AG08395 (cell line): ENCODE measurements around the gene SLC35E1.

ENCODE experiments used
- DNase-seq: peaks from one replicate; pipeline ENCODE4 v3.0.0; 2012; ENCODE audit warnings: mixed read lengths, low spot score

Gene SLC35E1

DNA sequence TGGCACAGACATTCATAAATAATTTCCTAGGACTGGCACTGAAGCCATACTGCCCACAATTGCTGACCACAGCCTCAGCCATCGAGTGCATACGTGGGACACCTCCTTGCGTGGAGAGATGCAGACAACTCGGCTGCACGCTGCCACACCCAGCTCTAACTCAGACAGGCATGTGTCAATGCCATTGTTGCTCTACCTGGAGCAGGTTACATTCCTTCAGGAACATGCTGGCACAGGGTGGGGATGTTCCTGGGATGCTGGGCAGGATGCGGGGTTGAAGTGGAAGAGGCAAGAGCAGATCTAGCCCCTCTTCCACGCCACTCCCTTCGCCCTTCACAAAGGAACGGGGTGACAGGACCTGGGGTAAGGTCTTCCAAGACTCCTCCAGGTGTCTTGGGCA is 24.2 kb upstream of the SLC35E1 start:
- DNase-seq, result no peak

DNA sequence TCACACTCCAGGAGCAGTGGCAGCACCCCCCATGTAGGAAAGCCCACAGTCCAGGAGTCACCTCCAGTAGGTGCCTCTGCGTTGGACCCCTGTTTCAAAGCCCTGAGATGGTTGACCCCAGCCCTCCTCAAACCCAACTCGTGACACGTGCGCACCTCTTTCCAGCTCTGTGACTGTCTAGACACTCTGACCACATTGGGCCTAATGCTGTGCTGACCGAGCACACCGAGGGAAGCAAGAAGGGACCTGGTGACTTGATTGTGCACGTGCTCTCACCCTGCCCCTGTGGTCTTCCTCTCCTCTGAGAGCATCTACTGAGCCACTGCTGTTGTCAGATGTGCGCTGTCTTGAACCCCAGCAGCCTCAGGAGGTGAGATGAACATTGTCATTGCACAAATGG is 22.9 kb upstream of the SLC35E1 start:
- no peak for DNase-seq

DNA sequence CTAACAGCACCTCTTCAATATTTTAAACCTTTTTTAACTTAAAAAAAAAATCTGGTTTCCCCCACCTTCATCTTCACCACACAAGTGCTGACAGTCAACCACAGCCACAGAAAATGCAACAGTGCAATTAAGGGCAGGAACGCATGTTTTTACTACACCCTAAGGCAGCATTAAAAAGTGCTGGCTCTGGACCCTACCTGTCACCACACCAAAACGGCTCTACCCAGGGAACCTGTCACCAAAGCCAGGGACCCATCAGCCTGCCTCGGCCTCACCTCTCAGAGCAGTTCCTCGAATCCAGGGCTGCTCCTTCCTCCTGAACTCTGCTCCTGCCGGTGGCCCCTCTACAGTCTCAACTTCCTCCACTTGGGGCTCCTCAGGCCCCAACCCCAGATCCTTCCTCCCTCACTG is 22.5 kb upstream of the SLC35E1 start:
- DNase-seq, result no peak

DNA sequence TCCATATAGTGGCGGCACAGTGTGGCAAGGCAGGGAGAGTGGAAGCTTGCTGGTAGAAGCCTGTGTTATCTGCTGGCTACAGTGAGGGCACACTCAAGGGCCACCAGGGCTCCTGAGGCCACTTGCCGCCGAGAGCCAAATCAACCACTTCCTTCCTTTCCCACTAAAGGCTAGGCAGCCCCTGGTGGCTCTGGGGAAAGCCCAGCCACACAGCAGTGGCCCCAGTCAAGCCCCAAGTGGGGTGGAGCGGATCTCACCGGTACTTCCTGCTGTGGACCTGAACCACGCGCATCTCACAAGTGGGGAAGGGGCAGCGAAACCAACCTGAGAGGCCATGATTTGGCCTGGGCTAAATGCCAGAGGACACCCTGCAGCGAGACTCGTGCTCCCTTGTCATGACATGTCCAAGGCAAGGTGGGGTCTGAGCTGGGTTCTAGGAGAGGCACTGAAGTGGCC is 21.9 kb upstream of the SLC35E1 start:
- no peak for DNase-seq

DNA sequence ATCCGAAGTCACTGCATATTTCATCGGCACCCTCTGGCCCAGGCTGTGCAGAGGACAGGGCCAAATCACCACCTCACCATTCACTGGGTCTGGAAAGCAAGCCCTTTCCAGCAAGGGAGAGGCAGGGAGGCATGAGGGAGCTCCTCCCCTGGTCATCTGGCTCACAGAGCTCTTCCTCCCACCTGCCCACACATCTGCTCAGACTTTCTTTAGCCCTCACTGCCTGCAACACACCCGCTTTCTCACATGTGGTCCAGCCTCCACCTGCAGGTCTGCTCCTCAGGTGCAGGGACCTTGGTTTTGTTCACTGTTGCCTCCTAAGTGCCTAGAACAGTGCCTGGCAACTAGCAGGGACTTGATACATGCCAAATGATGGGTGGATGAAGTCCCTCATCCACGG is 21.0 kb upstream of the SLC35E1 start:
- DNase-seq, result no peak

DNA sequence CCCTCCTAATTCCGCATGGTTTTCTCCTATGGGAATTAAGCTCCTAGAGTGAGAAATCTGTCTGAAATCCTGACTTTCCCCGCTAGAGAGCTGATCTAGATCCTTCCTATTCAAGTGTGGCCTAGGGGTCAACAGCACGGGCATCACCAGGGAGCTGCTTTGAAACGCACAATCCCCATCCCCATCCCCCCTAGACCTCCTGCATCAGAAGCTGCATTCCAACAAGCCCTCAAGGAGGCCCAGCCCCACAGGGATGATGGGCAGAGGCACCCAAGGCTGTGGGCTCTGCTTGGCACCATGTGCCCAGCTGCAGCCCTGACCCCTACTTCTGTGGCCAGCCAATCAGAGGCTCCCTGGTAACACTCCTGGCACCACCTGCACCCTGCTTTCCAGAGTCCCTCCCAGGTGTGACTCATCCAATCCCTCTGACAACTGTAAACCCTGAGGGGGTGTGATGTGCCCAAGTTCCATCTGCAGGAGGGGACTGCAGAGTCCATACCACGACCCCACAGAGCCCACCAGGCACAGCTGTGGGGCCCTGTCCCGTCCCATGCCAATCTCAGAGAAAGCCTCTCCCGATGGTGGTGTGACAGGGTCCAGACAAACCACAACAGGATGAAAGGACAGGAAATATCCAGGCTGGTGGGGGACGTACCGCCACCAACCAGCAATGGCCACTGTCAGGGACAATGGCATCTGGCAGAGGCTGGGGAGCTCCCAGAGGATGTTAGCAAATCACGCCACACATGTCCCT is 19.8 kb upstream of the SLC35E1 start:
- no peak for DNase-seq

DNA sequence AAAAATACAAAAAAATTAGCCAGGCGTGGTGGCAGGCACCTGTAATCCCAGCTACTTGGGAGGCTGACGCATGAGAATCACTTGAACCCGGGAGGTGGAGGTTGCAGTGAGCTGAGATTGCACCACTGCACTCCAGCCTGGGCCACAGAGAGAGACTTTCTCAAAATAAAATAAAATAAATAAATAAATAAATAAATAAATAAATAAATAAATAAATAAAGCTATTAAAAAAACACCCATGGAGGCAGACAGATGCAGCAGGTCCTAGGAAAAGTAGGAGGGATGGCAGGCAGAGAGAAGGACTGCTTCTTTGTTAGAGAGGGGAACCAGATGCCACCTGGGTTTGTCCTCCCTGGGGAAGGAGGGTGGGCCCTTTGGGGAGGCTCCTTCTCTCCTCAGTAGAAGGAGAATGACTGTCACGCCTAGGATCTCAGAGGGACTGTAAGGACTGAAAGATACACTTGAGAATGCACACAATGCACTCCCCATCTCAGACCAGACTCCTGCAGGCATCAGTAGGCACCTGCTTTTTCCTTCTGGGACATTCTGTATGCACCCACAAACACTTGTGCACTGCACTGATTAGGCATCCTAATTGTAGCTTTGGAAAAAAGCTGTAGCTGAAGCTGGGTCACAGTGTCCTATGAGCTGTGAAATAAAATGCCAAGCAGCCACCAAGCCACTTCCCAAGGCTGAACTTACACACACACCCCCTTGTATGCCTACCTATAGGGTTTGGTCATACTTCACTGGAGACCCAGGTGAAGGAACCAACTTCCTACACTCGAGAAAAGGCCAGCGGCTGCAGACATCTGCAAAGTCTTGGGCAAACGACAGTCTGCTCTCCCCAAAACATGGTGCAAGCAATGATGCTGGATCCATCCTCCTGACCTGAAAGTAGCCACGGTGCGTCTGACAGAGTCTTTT is 18.9 kb upstream of the SLC35E1 start:
- no peak for DNase-seq

DNA sequence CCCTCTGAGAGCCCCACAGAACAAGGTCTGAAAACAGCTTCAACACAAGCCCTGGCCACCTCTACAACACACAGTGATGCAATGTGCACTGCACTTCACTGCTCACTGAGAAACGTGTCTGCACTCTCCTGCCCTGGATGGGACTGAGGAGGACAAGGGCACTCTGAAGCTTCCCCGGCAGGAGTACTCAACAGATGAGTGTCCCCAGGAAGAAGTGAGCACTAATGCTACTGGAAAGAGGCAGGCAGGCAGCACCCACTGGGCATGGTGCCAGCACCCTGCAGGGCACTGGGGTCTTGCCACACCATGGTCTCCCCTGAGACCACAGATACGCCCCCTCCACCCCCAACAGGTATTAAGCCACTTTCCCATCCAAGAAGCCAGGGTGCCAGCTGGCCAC is 17.7 kb upstream of the SLC35E1 start:
- no peak for DNase-seq

DNA sequence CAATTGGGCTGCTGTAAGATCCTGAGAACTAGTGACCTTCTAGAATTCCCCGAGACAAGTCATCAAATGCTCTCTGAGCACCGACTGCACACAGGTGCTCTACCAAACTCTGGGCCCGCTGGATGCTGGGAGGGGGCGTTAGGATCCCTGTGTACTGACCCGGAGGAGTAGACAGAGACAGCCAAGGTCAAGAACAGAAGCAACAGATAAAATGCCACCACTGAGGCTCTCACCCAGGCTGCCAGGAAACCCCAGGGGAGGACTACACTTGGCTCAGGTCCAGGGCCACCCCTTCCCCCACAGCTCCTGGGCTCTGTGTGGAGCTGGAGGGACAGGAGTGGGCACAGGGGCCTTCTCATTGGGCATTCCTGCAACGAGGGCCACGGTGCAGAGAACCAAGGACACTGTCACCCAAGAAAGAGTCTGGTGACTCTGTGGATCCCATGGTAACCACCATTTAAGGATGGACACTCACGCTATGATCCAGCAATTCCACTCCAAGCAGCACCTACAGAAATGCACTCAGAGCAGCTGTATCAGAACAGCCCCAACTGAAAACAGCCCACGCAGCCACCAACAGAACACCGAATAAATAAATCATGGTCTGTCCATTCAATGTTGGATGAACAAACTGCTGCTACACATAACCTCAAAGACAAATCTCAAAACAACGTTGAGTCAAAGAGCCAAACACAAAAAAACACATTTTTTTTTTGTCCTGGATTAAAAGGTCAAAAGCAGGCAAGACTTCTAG is 16.8 kb upstream of the SLC35E1 start:
- no peak for DNase-seq

DNA sequence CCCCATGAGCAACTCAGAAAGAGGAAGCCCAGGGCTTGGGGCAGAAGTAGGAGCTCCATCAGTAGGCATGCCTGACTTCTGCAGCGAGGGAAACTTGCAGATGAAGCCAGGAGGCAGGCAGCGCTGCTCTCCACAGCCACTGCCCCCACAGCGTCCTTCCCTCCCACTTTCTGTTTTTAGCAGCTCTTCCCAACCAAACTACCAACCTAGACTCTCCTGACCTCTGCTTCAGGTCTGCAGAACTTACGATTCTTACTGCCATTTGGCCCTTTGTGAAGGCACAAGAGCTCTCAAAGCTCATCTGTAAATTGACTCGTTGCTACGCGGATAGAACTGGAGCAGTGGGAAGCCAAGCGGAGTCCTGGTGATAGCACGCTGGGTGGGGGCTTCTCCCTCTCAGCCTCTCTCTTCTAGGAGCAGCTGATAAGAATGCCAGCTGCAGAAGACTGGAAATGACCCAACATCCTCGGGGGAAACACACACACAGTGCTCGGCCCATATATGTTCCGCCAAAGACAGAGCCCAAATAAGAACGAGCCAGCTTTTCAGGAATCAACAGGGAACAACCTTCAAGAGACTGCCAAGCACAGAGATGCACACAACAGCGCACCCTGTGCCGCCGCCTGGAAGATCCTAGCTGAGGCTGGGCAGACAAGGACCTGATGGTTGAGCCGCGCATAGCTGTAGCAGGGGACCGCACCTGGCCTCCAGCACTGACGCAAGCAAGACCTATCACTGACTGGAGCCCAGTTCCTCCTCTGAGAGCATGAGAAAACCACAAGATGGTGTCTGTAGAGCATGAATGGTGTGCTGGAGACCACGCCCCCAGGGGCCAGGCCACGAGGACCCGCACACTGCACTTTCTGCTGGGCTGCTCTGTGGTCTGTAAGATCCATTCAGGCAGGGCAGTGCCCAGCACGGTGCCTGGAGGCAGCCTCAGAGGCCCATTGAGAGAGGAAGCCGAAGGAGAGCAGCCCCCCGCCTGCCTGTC is 15.9 kb upstream of the SLC35E1 start:
- DNase-seq, result no peak

DNA sequence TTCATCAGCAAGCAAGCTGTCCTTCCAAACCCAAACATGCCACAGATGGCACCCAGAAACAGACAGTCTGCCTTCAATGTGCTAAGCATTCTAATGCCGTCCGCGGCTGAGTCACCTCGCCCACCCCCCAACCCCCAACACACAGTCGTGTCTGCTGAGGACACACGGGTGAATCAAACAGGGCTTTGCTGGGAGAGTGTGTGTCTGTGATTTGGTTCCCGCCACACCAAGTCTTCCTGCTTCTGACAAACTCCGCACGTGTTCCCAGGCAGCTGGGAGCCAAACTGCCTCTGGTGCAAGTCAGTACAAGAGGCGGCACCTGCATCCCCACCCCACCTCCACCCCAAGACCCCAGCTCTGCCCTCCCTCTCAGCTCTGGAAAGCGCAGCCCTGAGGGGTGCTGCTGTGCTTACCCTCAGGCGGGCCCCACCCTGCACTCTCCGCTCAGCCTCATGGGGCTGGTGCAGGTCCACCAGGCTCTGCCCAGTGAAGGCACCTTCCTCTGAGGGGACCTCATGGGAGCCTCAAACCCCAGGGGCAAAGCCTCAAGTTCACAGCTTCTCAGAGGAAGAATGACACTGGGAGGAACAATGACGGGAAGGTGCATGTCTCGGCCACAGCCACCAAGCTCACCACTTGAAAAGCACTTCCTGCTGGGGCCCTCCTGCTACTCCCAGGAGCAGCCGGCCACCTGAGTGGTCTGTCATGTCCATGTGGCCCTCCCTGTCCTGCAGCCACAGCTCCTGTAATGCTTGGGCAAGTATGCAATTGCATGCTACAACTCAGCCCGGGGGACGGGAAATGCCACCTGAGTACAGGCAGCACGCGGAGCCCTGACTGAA is 15.0 kb upstream of the SLC35E1 start:
- peak; percentile 37 for DNase-seq

DNA sequence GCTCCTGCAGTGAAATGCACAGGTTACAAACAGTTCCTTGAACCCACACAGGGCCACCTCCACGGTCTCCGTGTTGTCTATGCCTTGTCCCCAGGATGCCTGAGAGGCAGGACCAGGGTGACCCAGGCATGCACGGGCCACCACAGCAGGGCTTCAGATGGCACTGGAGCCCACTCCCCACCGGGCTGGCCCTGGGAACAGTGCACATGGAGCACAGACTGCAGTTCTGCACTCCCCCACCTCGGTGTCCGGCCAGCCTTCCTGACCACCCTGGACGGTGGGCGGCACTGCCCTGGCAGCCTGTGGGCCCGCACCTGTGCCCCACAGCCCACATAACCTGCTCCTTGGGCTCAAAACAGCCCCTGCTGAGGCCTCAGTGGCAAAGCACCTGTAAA is 14.3 kb upstream of the SLC35E1 start:
- no peak for DNase-seq

DNA sequence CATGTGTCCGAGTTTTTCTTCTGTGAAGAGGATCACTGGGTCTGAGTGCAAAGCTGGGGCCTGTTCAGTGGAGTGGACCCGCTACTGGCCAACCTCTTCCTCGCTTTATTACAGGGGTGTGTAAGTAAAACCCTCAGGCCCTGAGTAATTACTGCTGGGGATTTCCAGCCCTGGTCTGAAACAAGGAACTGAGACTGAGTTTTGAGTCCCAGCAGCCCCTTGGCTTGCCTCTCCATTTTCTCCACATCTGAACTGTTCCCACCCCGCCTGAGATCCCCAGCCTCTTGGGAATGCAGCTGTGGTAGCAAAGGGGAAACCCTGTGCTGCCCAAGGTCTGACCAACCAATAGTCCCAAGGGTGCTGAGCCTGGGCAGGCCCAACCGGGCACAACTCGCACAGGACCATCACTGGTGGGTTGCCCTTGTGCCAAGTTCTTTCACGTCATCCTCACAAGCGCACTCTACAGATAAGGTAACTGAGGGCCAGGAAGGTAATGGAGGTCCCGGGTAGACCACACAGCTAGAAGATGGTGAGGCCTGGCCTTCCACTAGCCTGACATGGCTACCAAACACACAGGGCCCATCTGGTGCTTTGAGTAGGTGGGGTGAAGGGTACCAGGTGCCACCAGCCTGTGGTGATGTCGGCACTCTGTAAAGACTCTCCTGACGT is 13.7 kb upstream of the SLC35E1 start:
- DNase-seq, result no peak

DNA sequence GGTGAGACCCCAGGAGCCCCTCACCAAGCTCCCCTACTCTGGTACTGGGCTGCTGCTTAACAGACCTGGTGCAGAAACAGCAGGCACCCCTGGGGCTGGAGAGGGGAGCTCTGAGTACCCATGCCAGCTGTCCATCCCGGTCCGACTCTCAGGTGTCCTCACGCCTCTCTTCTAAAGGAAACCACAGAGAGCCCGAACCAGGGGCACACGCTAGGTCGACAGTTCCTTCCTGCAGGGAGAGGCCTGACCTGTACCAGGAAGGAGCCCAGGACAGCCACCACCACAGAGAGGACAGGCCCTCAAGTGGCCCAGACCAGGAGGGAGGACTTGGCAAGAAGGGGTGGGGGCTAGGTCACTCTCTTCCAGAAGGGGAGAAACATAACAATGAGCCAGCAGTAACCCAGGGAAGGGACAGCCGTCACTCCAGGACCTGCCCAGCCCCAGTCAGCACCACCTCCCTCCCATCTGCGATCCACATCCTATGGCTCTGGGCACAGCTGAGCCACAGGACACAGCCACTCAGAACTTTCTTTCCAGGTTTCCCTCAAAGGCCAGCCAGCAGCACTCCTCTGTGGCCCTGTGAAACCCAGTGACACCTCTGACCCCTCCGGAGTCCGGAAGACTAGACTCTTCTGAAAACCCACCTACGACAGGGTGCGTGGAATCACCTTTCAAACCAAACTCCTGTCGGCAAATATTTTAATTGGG is 13.0 kb upstream of the SLC35E1 start:
- DNase-seq, result no peak

DNA sequence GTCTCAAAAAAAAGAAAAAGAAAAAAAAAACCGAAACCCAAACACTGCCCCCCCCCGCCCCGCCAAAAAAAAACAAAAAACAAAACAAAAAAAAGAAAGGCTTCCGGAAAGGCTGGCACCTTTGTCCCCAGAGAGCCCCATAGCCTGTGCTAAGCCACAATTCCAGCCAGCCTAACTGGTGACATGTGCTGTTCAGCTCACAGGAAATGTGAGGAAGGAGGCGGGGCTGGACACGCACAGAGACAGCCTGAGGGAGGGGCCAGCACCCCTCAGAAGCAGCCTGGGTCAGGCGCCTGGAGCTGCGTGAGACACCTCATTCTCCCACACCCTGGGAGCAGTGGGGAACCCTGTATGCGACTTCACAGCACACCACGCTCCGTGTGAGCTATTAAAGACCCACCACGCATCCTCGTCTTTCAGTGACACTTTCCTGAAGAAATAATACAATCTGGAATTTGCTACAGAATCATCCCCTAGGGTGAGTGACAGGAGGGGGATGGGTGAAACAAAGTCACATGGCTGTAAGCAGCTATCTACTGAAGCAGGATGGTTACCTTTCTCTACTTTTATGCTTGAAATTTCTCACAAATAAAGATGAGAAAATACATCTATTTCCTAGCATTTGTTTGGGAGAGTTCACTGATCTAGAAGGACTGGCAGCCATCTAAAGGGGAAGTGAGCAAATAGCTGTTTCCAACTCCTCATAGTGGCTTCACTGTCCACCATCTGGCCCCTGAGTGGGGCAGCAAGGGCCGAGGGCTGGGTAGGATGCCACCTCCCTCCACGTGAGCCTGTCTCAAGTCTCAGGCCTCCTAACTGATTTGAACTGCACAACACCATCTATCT is 12.3 kb upstream of the SLC35E1 start:
- DNase-seq, result peak; percentile 93

DNA sequence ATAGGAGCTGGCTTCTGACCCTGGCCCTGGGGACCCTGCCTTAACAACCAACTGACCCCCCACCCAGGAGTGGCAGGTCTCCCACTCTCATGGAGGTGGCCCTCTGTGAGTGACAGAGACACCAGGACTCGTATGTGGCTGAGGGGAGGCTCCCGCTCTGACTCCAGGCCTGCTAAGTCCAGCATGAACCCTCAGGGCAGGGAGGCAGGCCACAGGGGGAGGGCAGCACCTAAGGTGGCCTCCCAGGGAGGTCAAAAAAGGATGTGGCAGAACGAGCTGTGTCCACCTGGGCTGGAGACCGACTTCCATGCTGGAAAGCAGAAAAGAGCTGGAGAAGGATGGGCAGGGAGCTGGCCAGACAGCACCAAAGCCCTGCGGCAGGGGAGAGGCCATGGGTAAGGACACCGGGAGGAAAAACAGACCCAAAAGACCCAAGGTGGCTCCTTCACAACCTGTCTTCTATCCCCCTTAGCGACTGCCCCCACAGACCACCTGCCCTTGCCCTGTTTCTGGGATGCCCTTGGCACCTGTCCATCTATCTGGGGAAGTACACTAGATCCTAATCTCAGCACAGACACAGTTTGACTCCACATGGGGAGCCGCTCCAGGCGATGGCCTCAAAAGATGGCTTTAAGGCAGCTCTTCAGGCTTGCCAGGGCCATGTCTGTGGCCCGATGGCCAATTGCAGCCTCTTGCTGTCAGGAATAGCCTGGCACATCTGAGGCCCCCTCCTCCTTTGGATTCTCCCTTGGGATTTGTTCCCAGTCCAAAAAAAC is 10.5 kb upstream of the SLC35E1 start:
- DNase-seq, result no peak

DNA sequence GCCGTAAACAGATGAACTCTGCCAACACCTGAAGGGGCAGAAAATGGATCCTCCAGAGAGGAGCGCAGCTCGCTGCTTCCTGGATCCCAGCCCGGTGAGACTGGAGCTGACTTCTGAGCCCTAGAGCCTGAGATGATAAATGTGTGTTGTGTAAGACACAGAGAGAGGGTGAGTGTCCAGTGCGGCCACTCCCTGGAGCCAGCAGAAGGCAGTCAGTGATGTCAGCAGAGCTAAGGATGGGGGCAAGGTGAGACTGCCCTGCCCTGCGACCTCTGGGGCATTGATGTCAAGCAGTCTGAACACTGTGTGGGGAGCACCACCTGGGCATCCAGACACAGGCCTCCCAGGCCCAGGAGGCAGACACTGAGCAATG is 9.7 kb upstream of the SLC35E1 start:
- DNase-seq, result no peak
